IMR-90 (cell line): Measurements from ENCODE around the gene PTPN7. TPM values are rescaled to one million over a fixed set of nuclear protein-coding genes. Genes with fewer than 3 reads are reported as not detected.

ENCODE experiments used
- ATAC-seq: fragments of 200-7000 bp; cut with Tn5 transposase; 2 replicates; pipeline ENCODE4 v1.9.1; 2020; ENCODE audit warnings: low read depth, mild to moderate bottlenecking, moderate library complexity
- BruUV-seq: library from RNA; stranded (reverse); fragments of 400-500 nt; replicated peaks from 2 replicates; lab custom pipeline; 2021; lab: Mats Ljungman, UMichigan
- CTCF ChIA-PET: fragments of 300-600 bp; formaldehyde crosslinking; extraction: SDS; loops from one replicate; lab custom pipeline; 2021; ENCODE audit warnings: antibody characterized with exemption; lab: Yijun Ruan, JAX
- POLR2A ChIA-PET: fragments of 300-600 bp; sonication (Branson Sonifier 250); formaldehyde crosslinking; loops from one replicate; lab custom pipeline; 2022; ENCODE audit warnings: antibody characterized with exemption; ENCODE audit not compliant: unreplicated experiment; lab: Charles Lee
- DNase-seq: peaks from one replicate; pipeline ENCODE4 v3.0.0; 2013
- H2AFZ ChIP-seq: replicated peaks from 2 replicates; pipeline ENCODE3; 2013; ENCODE audit warnings: low read length, mild to moderate bottlenecking; ENCODE audit not compliant: poor library complexity
- H2AK5ac ChIP-seq: 2 replicates; pipeline ENCODE4 v1.6.1; 2013; ENCODE audit warnings: low read depth, low read length, inconsistent platforms
- H2AK9ac ChIP-seq: replicated peaks from 2 replicates; pipeline ENCODE3; 2013; ENCODE audit warnings: mild to moderate bottlenecking, low read depth, low read length, moderate library complexity; ENCODE audit not compliant: poor library complexity
- H2BK120ac ChIP-seq: 2 replicates; pipeline ENCODE4 v1.6.1; 2013; ENCODE audit warnings: low read depth, low read length, inconsistent platforms
- H2BK15ac ChIP-seq: 3 replicates; pipeline ENCODE4 v1.6.1; 2013; ENCODE audit warnings: low read depth, low read length, inconsistent platforms
- H2BK20ac ChIP-seq: 2 replicates; pipeline ENCODE4 v1.6.1; 2013; ENCODE audit warnings: low read depth, mild to moderate bottlenecking, inconsistent platforms, low read length, moderate library complexity
- H2BK5ac ChIP-seq: 2 replicates; pipeline ENCODE4 v1.6.1; 2013; ENCODE audit warnings: mild to moderate bottlenecking, low read depth, low read length, inconsistent platforms; ENCODE audit not compliant: poor library complexity, severe bottlenecking
- H3K14ac ChIP-seq: replicated peaks from 2 replicates; pipeline ENCODE4 v1.6.1; 2013; ENCODE audit warnings: low read depth, low read length, inconsistent platforms
- H3K18ac ChIP-seq: 2 replicates; pipeline ENCODE4 v1.6.1; 2013; ENCODE audit warnings: low read depth, low read length, control low read depth
- H3K23ac ChIP-seq: 2 replicates; pipeline ENCODE4 v1.6.1; 2013; ENCODE audit warnings: low read depth, low read length, inconsistent platforms
- H3K27ac ChIP-seq: 2 replicates; pipeline ENCODE4 v1.5.1; 2013; ENCODE audit warnings: mild to moderate bottlenecking, control low read depth, low read length; ENCODE audit not compliant: insufficient read depth
- H3K27me3 ChIP-seq: 2 replicates; pipeline ENCODE4 v1.6.1; 2013; ENCODE audit warnings: low read length; ENCODE audit not compliant: control insufficient read depth, insufficient read depth
- H3K36me3 ChIP-seq: 2 replicates; pipeline ENCODE4 v1.6.1; 2013; ENCODE audit warnings: low read length, mixed read lengths; ENCODE audit not compliant: control insufficient read depth, insufficient read depth
- H3K4ac ChIP-seq: 2 replicates; pipeline ENCODE4 v1.6.1; 2013; ENCODE audit warnings: low read depth, low read length, inconsistent platforms
- H3K4me1 ChIP-seq: 2 replicates; pipeline ENCODE4 v1.6.1; 2013; ENCODE audit warnings: low read length, mixed read lengths; ENCODE audit not compliant: control insufficient read depth, insufficient read depth
- H3K4me2 ChIP-seq: 2 replicates; pipeline ENCODE4 v1.6.1; 2013; ENCODE audit warnings: low read depth, mild to moderate bottlenecking, control low read depth, low read length, moderate library complexity
- H3K4me3 ChIP-seq: 2 replicates; pipeline ENCODE4 v1.5.1; 2013; ENCODE audit warnings: low read depth, mild to moderate bottlenecking, control low read depth, low read length, moderate library complexity; ENCODE audit not compliant: insufficient read depth
- H3K56ac ChIP-seq: 2 replicates; pipeline ENCODE4 v1.6.1; 2013; ENCODE audit warnings: low read length, inconsistent platforms; ENCODE audit not compliant: insufficient read depth; ENCODE audit errors: extremely low read depth
- H3K79me1 ChIP-seq, 2 experiments: 2 replicates each; pipeline ENCODE4 v1.6.1; 2013; ENCODE audit warnings: low read length in 2 of 2, inconsistent platforms in 1 of 2, low read depth in 1 of 2
- H3K9ac ChIP-seq: 2 replicates; pipeline ENCODE4 v1.6.1; 2013; ENCODE audit warnings: low read depth, low read length, control low read depth
- H3K9me1 ChIP-seq: 2 replicates; pipeline ENCODE4 v1.6.1; 2013; ENCODE audit warnings: low read length, inconsistent platforms; ENCODE audit not compliant: insufficient read depth
- H3K9me3 ChIP-seq: 2 replicates; pipeline ENCODE4 v1.6.1; 2013; ENCODE audit warnings: low read length; ENCODE audit not compliant: control insufficient read depth, insufficient read depth
- H4K20me1 ChIP-seq: 2 replicates; pipeline ENCODE4 v1.6.1; 2013; ENCODE audit warnings: low read length, inconsistent platforms; ENCODE audit not compliant: insufficient read depth
- H4K5ac ChIP-seq: 2 replicates; pipeline ENCODE4 v1.6.1; 2013; ENCODE audit warnings: mild to moderate bottlenecking, low read depth, low read length, control low read depth
- H4K8ac ChIP-seq, 2 experiments: 2 replicates each; pipeline ENCODE4 v1.6.1; 2013; ENCODE audit warnings: low read depth in 2 of 2, low read length in 2 of 2, control low read depth in 1 of 2, inconsistent platforms in 1 of 2
- H4K91ac ChIP-seq: 2 replicates; pipeline ENCODE4 v1.6.1; 2013; ENCODE audit warnings: low read depth, low read length, inconsistent platforms; ENCODE audit not compliant: insufficient read depth
- BHLHE40 ChIP-seq: fragments of 150-350 bp; IDR thresholded peaks from 2 replicates; pipeline ENCODE4 v1.6.1; 2016; ENCODE audit warnings: mild to moderate bottlenecking, low read depth, low read length
- CEBPB ChIP-seq: IDR thresholded peaks from 2 replicates; pipeline ENCODE4 v1.6.1; 2012; ENCODE audit warnings: low read depth, low read length, improper control_type of control experiment
- CHD1 ChIP-seq: IDR thresholded peaks from 2 replicates; pipeline ENCODE4 v1.6.1; 2012; ENCODE audit warnings: low read depth, low read length, improper control_type of control experiment
- CTCF ChIP-seq: conservative IDR thresholded peaks from 2 replicates; pipeline ENCODE4 v1.5.1; 2012; ENCODE audit warnings: mild to moderate bottlenecking, low read depth, low read length, improper control_type of control experiment
- ELK1 ChIP-seq: fragments of 150-350 bp; IDR thresholded peaks from 2 replicates; pipeline ENCODE4 v1.6.1; 2016; ENCODE audit warnings: low read depth, mild to moderate bottlenecking, low read length, moderate library complexity, borderline replicate concordance
- FOS ChIP-seq: fragments of 150-350 bp; IDR thresholded peaks from 2 replicates; pipeline ENCODE4 v1.6.1; 2016; ENCODE audit warnings: low read depth, low read length
- MAFK ChIP-seq: IDR thresholded peaks from 2 replicates; pipeline ENCODE4 v1.6.1; 2012; ENCODE audit warnings: low read depth, low read length, improper control_type of control experiment
- MAZ ChIP-seq: IDR thresholded peaks from 2 replicates; pipeline ENCODE4 v1.6.1; 2012; ENCODE audit warnings: low read depth, mild to moderate bottlenecking, low read length, improper control_type of control experiment, moderate library complexity, borderline replicate concordance
- MXI1 ChIP-seq: IDR thresholded peaks from 2 replicates; pipeline ENCODE4 v1.6.1; 2012; ENCODE audit warnings: low read depth, mild to moderate bottlenecking, low read length, moderate library complexity, borderline replicate concordance
- NFE2L2 ChIP-seq: fragments of 150-350 bp; IDR thresholded peaks from 2 replicates; pipeline ENCODE4 v1.6.1; 2016; ENCODE audit warnings: low read depth, mild to moderate bottlenecking, low read length
- POLR2A ChIP-seq: IDR thresholded peaks from 2 replicates; pipeline ENCODE4 v1.6.1; 2012; ENCODE audit warnings: mild to moderate bottlenecking, low read depth, low read length
- RAD21 ChIP-seq: IDR thresholded peaks from 2 replicates; pipeline ENCODE4 v1.6.1; 2012; ENCODE audit warnings: low read length, improper control_type of control experiment
- RCOR1 ChIP-seq: IDR thresholded peaks from 2 replicates; pipeline ENCODE4 v1.6.1; 2012; ENCODE audit warnings: mild to moderate bottlenecking, low read length, improper control_type of control experiment; ENCODE audit not compliant: insufficient replicate concordance
- RFX5 ChIP-seq: IDR thresholded peaks from 2 replicates; pipeline ENCODE4 v1.8.0; 2012; ENCODE audit warnings: low read depth, mild to moderate bottlenecking, low read length, moderate library complexity
- SMC3 ChIP-seq: fragments of 150-350 bp; IDR thresholded peaks from 2 replicates; pipeline ENCODE4 v1.6.1; 2016; ENCODE audit warnings: low read depth, mild to moderate bottlenecking, antibody characterized with exemption, low read length, moderate library complexity
- USF2 ChIP-seq: fragments of 150-350 bp; IDR thresholded peaks from 2 replicates; pipeline ENCODE4 v1.6.1; 2017; ENCODE audit warnings: mild to moderate bottlenecking, antibody characterized with exemption, low read length, low read depth
- WGBS, 2 experiments: methylation state at CpG; one replicate each; pipeline versions ENCODE4 v1.1.5 to v1.1.7; 2013; ENCODE audit warnings: missing lambda C conversion rate in 2 of 2; ENCODE audit not compliant: insufficient read length in 1 of 2; ENCODE audit errors: extremely low coverage in 2 of 2; 5-methylcytosine and 5-hydroxymethylcytosine counted together
- dilution Hi-C: fragments of 300-500 bp; cut with HindIII; formaldehyde crosslinking; loops from one replicate; pipeline ENCODE4 v1.14.3; 2018; ENCODE audit warnings: low sequenced_read_pairs; ENCODE audit not compliant: unreplicated experiment
- in situ Hi-C: fragments of 300-500 bp; cut with MboI; formaldehyde crosslinking; loops from 3 replicates; pipeline ENCODE4 v1.14.3; 2019; ENCODE audit warnings: low sequenced_read_pairs, inconsistent platforms, mixed read lengths
- intact Hi-C: fragments of 100-400 bp; cut with micrococcal nuclease; formaldehyde crosslinking; loops from 2 replicates; pipeline ENCODE4 v1.10.0; 2022
- polyA plus RNA-seq, 3 experiments: library from polyadenylated mRNA; depleted of rRNA; stranded (reverse); fragments of >200 nt; gene quantifications; 2 replicates each; pipeline ENCODE4 v1.2.3, GENCODE V29; 2012; ENCODE audit warnings: low replicate concordance in 1 of 3
- total RNA-seq: library from RNA; depleted of rRNA; stranded (reverse); fragments of >200 nt; gene quantifications from 2 replicates; pipeline ENCODE4 v1.2.3, GENCODE V29; 2012

The PTPN7 gene
- total and polyA plus RNA-seq, 2 of the 4 experiments (the other 2 are of a cell fraction), result 0.05 TPM; not detected in 1

GRCh38 chr1:202134645-202135172 lies 25.7 kb downstream of the PTPN7 start:
- H3K14ac ChIP-seq, result no peak overlapping the region
- no peak overlapping the region for H3K9ac ChIP-seq
- no peak overlapping the region for H3K56ac ChIP-seq
- H3K79me1 ChIP-seq, result peaks cover 10 to 28% of the 10 kb centered on the region in 2 experiments; a peak in 3 of 4 replicates
- H4K5ac ChIP-seq, result no peak overlapping the region
- WGBS, 2 experiments, result 93% methylated on average over 8 of the region's 13 CpGs; no CpG with 5 or more reads in 1 of the 2 experiments
- no peak overlapping the region for H3K4ac ChIP-seq
- no peak overlapping the region for H2BK120ac ChIP-seq
- H2AFZ ChIP-seq, result no peak overlapping the region
- H2BK15ac ChIP-seq, result no peak overlapping the region
- BruUV-seq, result no TSS peak
- TF ChIP-seq FOS, result no peak
- TF ChIP-seq MAZ, result no peak
- no peak for TF ChIP-seq RFX5
- no peak for TF ChIP-seq CHD1
- no peak for TF ChIP-seq CTCF
- no peak for TF ChIP-seq SMC3
- no peak for TF ChIP-seq USF2
- no peak for TF ChIP-seq BHLHE40
- TF ChIP-seq ELK1, result no peak
- TF ChIP-seq NFE2L2, result no peak
- TF ChIP-seq POLR2A, result no peak
- TF ChIP-seq RCOR1, result no peak
- TF ChIP-seq MAFK, result no peak
- no peak for TF ChIP-seq MXI1
- no peak for TF ChIP-seq RAD21
- no peak for TF ChIP-seq CEBPB
- no peak overlapping the region for H4K8ac ChIP-seq
- peak overlapping the region; percentile 25 for H2AK9ac ChIP-seq
- H2AK5ac ChIP-seq, result peak overlapping the region; percentile 21; the same call in 1 of the 2 replicates
- H3K36me3 ChIP-seq, result peaks cover 43% of the 10 kb centered on the region
- intact Hi-C loops, result loop anchor here (1.0 to 5.0 kb wide), 2 partner anchors 12 to 127 kb away; partner anchors contain the start of gene GPR37L1
- dilution Hi-C loops, result no loop called here
- no peak overlapping the region for H4K91ac ChIP-seq
- no peak for ATAC-seq
- no peak overlapping the region for H3K23ac ChIP-seq
- H3K9me3 ChIP-seq, result no peaks in the 10 kb centered on the region
- H3K18ac ChIP-seq, result no peak overlapping the region
- peaks cover 47% of the 10 kb centered on the region for H4K20me1 ChIP-seq
- in situ Hi-C loops, result loop anchor here (25.0 kb wide), 1 partner anchor 597 kb away; the partner anchor contains the start of gene NAV1
- H3K4me2 ChIP-seq, result no peak overlapping the region
- H3K4me3 ChIP-seq, result no peak overlapping the region
- H3K4me1 ChIP-seq, result 0 out of 2 replicates have a peak, but pooled peaks cover 1% of the 10 kb centered on the region
- no peaks in the 10 kb centered on the region for H3K27me3 ChIP-seq
- no peak overlapping the region for H3K27ac ChIP-seq
- H3K9me1 ChIP-seq, result 0 out of 2 replicates have a peak, but pooled peaks cover 5% of the 10 kb centered on the region
- CTCF ChIA-PET, result interaction anchor here (1.5 to 1.6 kb wide), 2 partner anchors 11 to 21 kb away, joined by 4 to 5 read pairs; partner anchors contain the start of gene GPR37L1
- POLR2A ChIA-PET, result no interaction called here
- H2BK5ac ChIP-seq, result no peak overlapping the region
- no peak overlapping the region for H2BK20ac ChIP-seq
- no peak for DNase-seq
